Activated CD4-positive, alpha-beta T cell treated with anti-CD3 and anti-CD28 coated beads, Interleukin-2, amount 50 U/mL, for 24 hours (primary cell): Measurements from ENCODE around the gene TMEM138.

ENCODE experiments used
- DNase-seq, 2 donors: peaks; one replicate each; pipeline ENCODE4 v3.0.0-alpha.2; 2020; ENCODE audit warnings: low read depth in 1 of 2, low spot score in 1 of 2

TMEM138 gene

DNA sequence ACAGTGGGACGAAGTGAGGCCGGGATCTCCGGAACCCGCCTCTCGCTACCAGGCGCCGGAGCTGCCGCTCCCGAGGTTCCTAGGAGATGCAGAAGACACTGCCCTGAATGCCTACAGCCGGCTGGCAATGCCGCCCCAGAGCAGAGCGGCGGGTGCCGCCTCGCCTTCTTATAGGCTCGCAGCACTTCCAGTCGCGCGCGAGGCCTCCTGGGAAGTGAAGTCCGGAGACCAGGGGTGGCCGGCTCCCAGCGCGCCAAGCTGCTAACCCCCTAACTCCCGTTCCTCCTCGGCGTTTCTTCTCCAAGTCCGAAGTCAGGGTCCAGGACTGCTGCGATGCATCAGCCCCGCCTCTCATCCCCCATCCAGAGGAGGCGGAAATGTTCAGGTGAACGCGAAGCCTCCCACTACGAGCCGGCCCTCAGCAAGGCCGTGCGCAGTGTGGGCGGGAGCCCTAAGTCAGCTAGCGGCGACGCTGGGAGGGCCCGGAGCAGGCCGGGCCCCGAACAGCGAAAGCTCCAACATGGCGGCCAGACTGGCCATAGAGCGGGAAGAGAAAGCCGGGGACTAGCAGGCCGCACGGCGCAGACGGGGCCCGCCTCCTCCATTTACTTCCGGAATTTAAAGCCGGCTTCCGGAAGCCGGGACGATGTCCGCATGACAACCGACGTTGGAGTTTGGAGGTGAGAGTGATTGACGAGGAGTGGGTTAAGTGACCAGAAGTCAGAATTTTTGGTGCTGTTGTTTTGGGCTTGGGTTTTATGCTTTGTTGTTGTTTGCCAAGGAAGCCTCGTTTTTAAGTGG, at the start of gene TMEM138, which contains the start of gene CYB561A3:
Gene TMEM138 (plus strand): TSS at position 634 of the 801 bp plus-strand sequence. CDS start 2,017 bp downstream, outside the sequence.
Gene CYB561A3 (minus strand): TSS at position 142 of the 801 bp plus-strand sequence. CDS start 5,169 bp downstream, outside the sequence.
- peak; percentile 77 to 88 for DNase-seq

DNA sequence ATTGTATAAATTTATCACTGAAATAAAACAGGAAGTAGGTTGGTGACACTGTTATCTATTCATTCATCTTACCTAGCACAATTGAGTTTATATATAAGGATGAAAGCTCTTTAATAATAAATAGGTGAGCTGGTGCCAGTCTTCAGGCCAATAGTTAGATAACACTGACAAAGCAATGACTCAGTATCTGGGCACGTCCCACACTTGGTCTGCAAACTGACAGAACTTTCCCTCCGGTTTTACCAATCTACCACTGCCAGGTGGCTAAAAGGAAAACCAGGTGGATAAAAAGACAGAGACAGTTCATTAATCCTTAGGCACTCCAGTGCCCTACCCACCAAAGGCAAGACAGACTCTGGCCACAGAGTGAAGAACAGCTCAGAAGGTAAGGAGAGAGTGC, 46.9 kb upstream of the TMEM138 start:
- DNase-seq = no peak

GRCh38 chr11:61325649-61326414, 36.3 kb upstream of the TMEM138 start:
- no peak for DNase-seq

GRCh38 chr11:61327669-61328071, 34.5 kb upstream of the TMEM138 start:
- no peak for DNase-seq

DNA sequence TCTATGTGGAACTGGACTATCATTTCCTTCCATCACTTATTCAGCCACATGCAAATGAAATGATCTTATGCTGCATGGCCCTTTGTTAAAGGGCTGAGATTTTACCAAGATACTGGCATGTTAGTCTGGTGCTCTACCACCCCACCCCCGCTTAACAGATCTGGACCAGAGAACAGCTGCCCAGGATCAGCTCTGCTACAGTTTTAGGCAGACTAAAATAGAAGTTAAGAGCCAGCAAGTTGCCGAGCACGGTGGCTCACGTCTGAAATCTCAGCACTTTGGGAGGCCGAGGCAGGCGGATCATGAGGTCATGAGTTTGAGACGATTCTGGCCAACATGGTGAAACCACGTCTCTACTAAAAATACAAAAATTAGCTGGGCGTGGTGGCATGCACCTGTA, 33.8 kb upstream of the TMEM138 start:
- DNase-seq = no peak

GRCh38 chr11:61329871-61330270, 32.3 kb upstream of the TMEM138 start:
- DNase-seq = no peak

- DNase-seq = no peak
These were observed 30.5 kb upstream of the TMEM138 start for GRCh38 chr11:61331651-61332050.

DNA sequence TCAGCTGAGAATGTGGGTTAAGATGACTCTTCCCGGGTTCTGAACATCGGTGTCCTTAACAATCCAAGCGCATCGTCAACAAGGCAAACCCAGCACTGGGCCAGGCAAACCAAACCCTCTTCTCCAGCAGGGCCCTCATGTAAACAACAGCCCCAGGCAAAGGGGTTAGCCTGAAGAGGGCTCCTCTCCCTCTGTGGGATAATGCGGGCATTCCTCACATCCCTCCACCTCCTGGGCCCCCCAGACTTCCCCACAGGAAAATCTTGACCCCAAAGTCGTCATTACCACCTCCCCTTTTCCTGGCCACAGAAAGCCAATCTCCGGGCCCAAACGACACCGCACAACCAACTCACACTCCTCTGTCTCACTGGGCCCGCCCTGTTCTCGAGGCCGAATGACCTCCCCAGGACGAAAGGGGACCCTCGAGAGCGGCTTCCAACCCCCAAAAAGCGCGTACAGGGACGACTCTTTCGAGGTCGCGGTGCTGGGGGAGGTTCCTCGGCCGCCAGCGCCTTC, 29.8 kb upstream of the TMEM138 start:
- no peak for DNase-seq

- peak; percentile 93 to 96 for DNase-seq
These were observed 29.2 kb upstream of the TMEM138 start, which contains the start of the genes DDB1 and TKFC for GRCh38 chr11:61332797-61333549. DDB1 (minus strand) TSS chr11:61333105; CDS start chr11:61332968, 137 bp downstream. TKFC (plus strand) TSS chr11:61333228; CDS start chr11:61334729, 1,501 bp downstream.

GRCh38 chr11:61333550-61334433, 28.4 kb upstream of the TMEM138 start:
- DNase-seq = no peak

GRCh38 chr11:61334434-61335354, 27.5 kb upstream of the TMEM138 start:
- DNase-seq = no peak

GRCh38 chr11:61335355-61335710, 26.8 kb upstream of the TMEM138 start:
- no peak for DNase-seq

- peak; percentile 68 to 72 for DNase-seq
These were observed 25.8 kb upstream of the TMEM138 start for GRCh38 chr11:61336171-61336935.

DNA sequence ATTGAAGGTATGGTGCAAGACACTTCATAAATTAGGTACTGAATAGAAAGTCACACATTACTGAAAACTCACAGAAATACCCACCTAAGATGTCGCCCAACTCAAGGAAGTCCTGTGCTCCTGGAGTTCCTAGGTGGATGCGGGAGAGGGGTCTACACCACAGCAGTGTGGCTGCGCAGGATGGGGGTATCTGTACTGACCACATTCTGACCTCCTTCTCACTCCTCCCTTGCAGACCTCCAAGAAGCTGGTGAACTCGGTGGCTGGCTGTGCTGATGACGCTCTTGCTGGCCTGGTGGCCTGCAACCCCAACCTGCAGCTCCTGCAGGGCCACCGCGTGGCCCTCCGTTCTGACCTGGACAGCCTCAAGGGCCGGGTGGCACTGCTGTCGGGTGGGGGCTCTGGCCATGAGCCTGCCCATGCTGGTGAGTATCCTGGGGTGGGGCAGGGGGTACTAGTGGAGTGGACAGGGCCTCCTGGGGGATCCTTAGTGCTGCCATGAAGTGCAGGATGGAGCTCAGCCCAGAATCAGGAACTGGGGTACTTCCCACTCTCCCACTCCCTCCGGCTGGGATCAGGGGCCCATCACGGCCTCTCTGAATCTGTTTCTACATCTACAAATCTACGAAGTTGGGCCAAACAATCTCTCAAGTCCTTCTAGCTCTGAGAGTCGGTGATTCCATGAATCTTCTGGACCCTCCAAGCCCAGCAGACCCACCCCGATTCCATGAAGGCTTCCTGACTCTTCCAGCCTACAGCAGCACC, 24.3 kb upstream of the TMEM138 start:
- DNase-seq = no peak

- DNase-seq = no peak
These were observed 23.2 kb upstream of the TMEM138 start for GRCh38 chr11:61338783-61339489.

- no peak for DNase-seq
These were observed 22.7 kb upstream of the TMEM138 start for GRCh38 chr11:61339490-61339878.

GRCh38 chr11:61340979-61341378, 21.2 kb upstream of the TMEM138 start:
- no peak for DNase-seq
